ENCODE results near the gene PRDM4.
A peak's percentile ranks its signal among the peaks of the same experiment; 100 is the strongest.

PRDM4 gene

GRCh38 chr12:107685360-107686248, 75.3 kb downstream of the PRDM4 start, which contains the start of gene PWP1:
Gene PWP1, plus strand, starts transcription at chr12:107685799. Its CDS starts 101 bp downstream, at chr12:107685900.
- DNase-seq (ENCODE audit: low read depth in 2 of 2) = peak; percentile 81 to 88

DNA sequence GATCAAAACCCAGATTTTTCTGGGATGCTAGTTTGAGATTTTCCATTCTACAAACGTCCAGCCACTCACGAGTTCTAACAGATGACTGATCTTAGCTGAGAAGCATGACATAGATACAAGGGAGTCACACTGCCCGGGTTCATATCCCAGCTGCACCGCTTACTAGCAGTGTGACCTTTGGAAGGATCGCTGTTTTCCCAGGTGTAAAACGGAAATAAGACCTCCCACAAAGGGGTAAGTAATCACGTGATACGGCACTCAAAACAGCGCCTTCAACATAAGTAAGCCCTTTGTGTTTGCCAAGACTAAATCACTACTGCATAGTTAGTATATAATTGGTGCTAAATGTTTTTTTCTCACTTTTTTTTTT, 76.0 kb downstream of the PRDM4 start:
- DNase-seq (ENCODE audit: low read depth in 2 of 2) = no peak

DNA sequence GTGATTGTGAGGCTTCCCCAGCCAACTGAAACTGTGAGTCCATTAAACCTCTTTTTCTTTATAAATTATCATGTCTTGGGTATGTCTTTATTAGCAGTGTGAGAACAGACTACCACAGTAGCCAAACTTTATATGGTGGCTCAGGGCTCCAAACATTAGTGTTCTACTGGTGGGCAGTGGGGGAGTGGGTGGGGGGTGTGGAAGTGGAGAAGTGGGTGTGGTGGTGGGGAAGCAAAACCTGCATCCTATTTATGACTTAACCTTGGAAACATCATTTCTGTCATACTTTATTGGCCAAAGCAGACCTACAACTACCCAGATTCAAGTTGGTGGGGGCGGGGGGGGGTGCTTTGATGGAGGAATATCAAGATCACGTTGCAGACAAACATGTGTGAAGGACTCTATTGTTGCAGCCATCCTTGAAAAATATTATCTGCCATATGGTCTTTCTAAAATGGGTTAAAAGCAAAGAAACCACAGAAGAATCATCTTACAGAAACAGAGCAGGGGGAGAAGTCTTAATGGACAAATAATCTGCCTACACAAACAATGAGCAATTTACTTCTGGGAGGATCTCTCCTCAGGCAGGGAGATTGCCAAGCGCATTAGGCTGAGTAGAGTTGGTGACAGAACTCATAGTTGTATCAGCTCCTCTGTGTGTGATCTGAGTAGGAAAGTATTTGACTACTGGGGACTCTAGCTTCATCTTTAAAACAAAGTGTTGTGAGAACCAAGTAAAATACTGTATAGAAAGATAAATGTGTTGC, 76.7 kb downstream of the PRDM4 start:
- DNase-seq (ENCODE audit: low read depth in 2 of 2) = no peak
